HG03064 (cell line): Measurements from ENCODE around the gene MYO7B.

ENCODE experiments used
- ATAC-seq: cut with Tn5 transposase; IDR thresholded peaks from one replicate; pipeline ENCODE4 v1.9.1; 2021; ENCODE audit warnings: low read depth; ENCODE audit not compliant: unreplicated experiment

Gene MYO7B

GRCh38 chr2:127655209-127656073 lies 120.0 kb downstream of the MYO7B start:
- ATAC-seq: no peak

- no peak for ATAC-seq
Observed at GRCh38 chr2:127656569-127657231, 121.2 kb downstream of the MYO7B start.

- ATAC-seq: no peak
Observed at GRCh38 chr2:127657232-127657595, 121.7 kb downstream of the MYO7B start.

GRCh38 chr2:127658146-127658545 lies 122.7 kb downstream of the MYO7B start:
- no peak for ATAC-seq

DNA sequence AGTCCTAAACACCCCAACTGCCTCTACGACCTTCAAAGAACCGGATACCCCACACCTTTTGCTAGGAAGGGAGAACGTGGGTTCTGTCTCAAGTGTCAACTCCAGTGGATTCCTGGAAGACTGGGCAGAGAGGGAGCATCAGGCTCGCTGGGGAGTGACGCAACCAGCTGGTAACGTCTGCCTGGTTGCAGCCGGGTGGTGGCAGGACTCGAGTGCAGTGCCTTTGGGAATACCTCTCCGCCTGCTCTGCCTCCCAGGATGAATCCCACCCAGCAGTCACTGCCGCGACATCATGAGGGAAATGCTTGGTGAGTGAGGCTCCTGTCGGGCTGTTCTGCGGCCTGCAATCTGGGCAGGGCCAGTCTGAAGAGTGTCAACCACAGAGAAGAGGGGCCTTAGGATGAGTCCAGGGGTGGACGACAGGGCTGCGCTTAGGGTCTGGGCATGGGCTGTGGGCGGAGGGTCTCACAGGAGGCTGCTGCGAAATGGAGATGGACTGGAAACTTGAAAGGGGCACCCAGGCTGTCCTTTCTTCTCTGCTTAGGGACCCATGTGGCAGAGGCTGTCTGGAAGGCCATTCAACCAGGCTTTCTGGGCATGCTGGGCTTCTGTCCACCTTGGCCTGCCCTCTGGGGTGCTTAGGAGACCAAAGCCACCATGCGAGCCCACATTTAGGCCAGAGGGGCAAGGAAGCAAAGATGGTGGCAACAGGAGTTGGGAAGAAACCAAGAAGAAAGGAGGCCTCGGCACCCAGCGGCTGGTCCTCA lies 123.3 kb downstream of the MYO7B start:
- no peak for ATAC-seq

- no peak for ATAC-seq
Observed at GRCh38 chr2:127659408-127660290, 124.2 kb downstream of the MYO7B start.

GRCh38 chr2:127660291-127660578 lies 124.8 kb downstream of the MYO7B start:
- no peak for ATAC-seq

DNA sequence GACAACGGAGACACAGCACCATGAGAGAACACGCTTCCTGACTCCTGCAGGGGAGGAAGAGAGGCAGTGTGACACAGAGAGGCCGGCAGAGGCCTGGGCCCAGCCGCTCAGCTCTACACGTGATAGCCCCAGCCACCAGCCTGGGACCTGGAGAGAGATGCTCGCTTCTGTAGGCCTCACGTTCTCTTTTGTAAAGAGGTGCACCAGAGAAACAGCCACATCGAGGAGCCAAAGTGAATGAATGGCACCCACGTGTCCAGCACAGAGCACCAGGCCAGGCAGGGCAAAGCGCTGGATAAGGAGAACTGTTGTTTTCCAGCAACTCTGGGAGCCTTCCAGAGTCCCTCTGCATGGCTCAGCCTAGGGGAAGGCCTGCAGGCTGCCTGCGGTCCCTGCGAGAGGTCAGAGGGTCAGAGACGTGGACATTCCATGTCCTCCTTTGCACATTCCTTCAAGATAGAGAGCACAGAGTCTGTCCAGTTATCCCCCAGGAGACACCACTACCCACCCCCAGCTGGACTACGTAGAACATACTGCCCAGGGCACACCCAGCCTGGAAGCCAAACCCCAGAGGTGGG lies 125.7 kb downstream of the MYO7B start:
- no peak for ATAC-seq

DNA sequence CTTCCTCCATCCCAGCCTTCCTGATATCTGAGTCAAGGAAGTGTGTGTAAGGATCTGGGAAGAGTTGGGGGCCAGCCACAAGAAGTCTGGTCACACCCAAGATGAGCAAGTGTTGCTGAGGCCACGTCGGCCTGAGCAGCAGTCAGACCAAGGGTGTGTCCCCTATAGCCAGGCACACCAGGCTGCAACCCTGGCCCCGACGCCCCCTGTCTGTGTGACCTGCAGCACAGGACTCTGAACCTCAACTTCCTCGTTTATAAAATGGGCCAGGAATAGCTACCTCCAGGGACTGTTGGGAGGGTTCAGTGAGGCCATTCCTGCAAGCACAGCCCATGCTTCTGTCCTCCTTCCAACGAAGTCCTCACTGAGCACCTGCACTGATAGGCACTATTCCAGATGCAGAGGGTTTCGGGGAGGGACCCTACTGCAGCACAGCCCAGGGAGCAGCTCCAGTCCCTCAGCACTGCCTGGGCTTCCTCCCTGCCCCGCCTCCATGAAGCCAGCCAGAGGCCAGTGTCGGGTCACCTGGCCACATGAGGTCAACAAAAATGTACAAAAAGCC lies 126.5 kb downstream of the MYO7B start:
- ATAC-seq: no peak

DNA sequence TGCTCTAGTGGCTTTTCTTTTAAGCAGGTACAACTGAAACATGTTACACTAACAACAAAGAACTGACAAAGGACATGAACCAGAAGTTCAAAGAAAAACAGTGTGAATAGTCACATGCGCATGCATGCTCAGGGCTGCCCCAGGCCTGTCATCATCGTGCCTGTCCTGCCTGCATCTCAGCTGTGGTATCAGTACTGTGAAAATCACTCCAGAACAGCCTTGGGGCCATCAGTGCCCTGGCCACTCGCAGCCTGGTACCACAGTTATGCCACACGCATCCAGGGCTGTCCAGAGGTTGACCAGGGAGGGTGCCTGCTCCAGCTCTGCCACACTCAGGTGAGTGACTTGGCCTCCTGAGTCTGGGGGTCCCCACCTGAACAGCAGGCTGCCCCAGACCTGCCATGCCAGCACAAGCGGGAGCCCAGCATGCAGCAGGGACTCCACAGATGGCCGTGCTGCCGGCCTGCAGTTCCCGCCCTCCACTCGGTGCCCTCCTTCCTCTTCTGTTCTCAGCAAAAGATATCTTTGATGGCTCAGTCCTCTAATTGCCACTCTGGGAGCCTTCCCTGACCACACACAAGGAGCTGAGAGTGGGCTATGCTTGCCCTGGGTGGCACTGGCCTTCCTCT lies 127.6 kb downstream of the MYO7B start:
- ATAC-seq: no peak

- ATAC-seq: no peak
Observed at GRCh38 chr2:127663566-127664064, 128.1 kb downstream of the MYO7B start.

- ATAC-seq: no peak
Observed at GRCh38 chr2:127664065-127664894, 128.8 kb downstream of the MYO7B start.

- no peak for ATAC-seq
Observed at GRCh38 chr2:127664895-127665225, 129.4 kb downstream of the MYO7B start.

GRCh38 chr2:127665267-127665893 lies 129.9 kb downstream of the MYO7B start:
- no peak for ATAC-seq

- no peak for ATAC-seq
Observed at GRCh38 chr2:127669056-127669455, 133.6 kb downstream of the MYO7B start.

- no peak for ATAC-seq
Observed at GRCh38 chr2:127670055-127670956, 134.8 kb downstream of the MYO7B start.

DNA sequence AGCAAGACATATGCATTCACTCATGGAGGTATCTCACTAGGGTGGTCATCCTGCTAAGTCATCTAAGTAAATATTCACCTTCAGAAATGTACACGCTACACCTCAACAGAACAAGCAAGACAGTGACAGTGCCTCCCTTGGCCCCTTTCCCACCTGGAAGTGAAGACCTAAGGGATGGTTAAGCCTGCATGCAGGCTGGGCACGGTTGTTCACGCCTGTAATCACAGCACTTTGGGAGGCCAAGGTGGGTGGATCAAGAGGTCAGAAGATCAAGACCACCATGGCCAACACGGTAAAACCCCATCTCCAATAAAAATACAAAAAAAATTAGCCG lies 135.4 kb downstream of the MYO7B start:
- ATAC-seq: no peak
